Mammary epithelial cell (primary cell): ENCODE measurements around the gene LYZL1.

Experiments used
- CTCF ChIP-seq, 2 donors: IDR thresholded peaks in 1 of 2; conservative IDR thresholded peaks in 1 of 2; 2 replicates each; pipeline ENCODE4 v1.5.1; 2011 to 2012; ENCODE audit warnings: inconsistent platforms in 2 of 2, low read length in 2 of 2, mild to moderate bottlenecking in 2 of 2, control low read depth in 1 of 2, low read depth in 1 of 2; ENCODE audit not compliant: insufficient read depth in 1 of 2; ENCODE audit errors: extremely low read depth in 1 of 2
- EZH2 ChIP-seq: IDR thresholded peaks from 2 replicates; pipeline ENCODE4 v1.6.1; 2012; ENCODE audit warnings: low read length, inconsistent platforms, borderline replicate concordance

- no peak for TF ChIP-seq CTCF (conservative IDR thresholded peaks at IDR 0.05 in 1 of 2, IDR thresholded peaks at IDR 0.05 in 1 of 2; ENCODE audit: extremely low read depth in 1 of 2, insufficient read depth in 1 of 2, low read depth in 1 of 2, low read length in 2 of 2)
- no peak for TF ChIP-seq EZH2
These were observed 20.6 kb downstream of the LYZL1 start for GRCh38 chr10:29309465-29309864.
